Sigmoid colon (tissue), 7 donors: ENCODE measurements around the gene INPP5D. TPM values are rescaled to one million over a fixed set of nuclear protein-coding genes. Genes with fewer than 3 reads are reported as not detected.

Source experiments
- DNase-seq: peaks from one replicate; pipeline ENCODE4 v3.0.0-alpha.2; 2019
- H3K27ac ChIP-seq, 4 donors: fragments of 200-600 bp; sonication (generic); one replicate each; pipeline ENCODE4 v1.5.1; 2016 to 2019; ENCODE audit warnings: mild to moderate bottlenecking in 1 of 4
- H3K27me3 ChIP-seq, 3 donors: fragments of 200-600 bp; sonication (generic); one replicate each; pipeline ENCODE4 v1.5.1; 2019; ENCODE audit warnings: mild to moderate bottlenecking in 1 of 3
- H3K36me3 ChIP-seq, 4 donors: fragments of 200-600 bp; sonication (generic); one replicate each; pipeline ENCODE4 v1.5.1; 2016 to 2019
- H3K4me1 ChIP-seq, 4 donors: fragments of 200-600 bp; sonication (generic); one replicate each; pipeline ENCODE4 v1.5.1; 2017 to 2019
- H3K4me3 ChIP-seq, 4 donors: fragments of 200-600 bp; sonication (generic); one replicate each; pipeline ENCODE4 v1.5.1; 2017 to 2019; ENCODE audit warnings: mild to moderate bottlenecking in 2 of 4, moderate library complexity in 1 of 4
- H3K9me3 ChIP-seq, 4 donors: fragments of 200-600 bp in 3 of 4; sonication (generic) in 3 of 4; one replicate each; pipeline versions ENCODE4 v1.5.1 to v1.6.1; 2013 to 2019
- CTCF ChIP-seq, 4 experiments: fragments of 450-650 bp in 3 of 4; fragments of 200-600 bp in 1 of 4; IDR thresholded peaks; one replicate each; pipeline ENCODE4 v1.5.1; 2016 to 2019; ENCODE audit warnings: antibody characterized with exemption in 4 of 4, mild to moderate bottlenecking in 3 of 4, moderate library complexity in 2 of 4
- EP300 ChIP-seq, 4 donors: sonication (generic); formaldehyde crosslinking; IDR thresholded peaks; one replicate each; pipeline ENCODE4 v1.6.1; 2017; ENCODE audit warnings: antibody characterized with exemption in 4 of 4
- POLR2A ChIP-seq, 2 donors: fragments of 450-650 bp; IDR thresholded peaks; one replicate each; pipeline ENCODE4 v1.6.1; 2016; ENCODE audit warnings: antibody characterized with exemption in 2 of 2, mild to moderate bottlenecking in 2 of 2, moderate library complexity in 2 of 2
- POLR2AphosphoS5 ChIP-seq, 4 donors: sonication (generic); formaldehyde crosslinking; IDR thresholded peaks; one replicate each; pipeline ENCODE4 v1.6.1; 2017; ENCODE audit warnings: antibody characterized with exemption in 4 of 4
- WGBS, 2 donors: extraction: QIAGEN DNeasy Blood & Tissue Kit; methylation state at CpG; one replicate each; pipeline ENCODE4 v1.1.7; 2013; 5-methylcytosine and 5-hydroxymethylcytosine counted together
- intact Hi-C: fragments of 100-400 bp; cut with DNase I; formaldehyde crosslinking; loops from one replicate; pipeline ENCODE4 v1.15.1; 2023
- polyA plus RNA-seq, 3 donors: library from polyadenylated mRNA; stranded (reverse); fragments of 200-250 nt; gene quantifications; one replicate each; pipeline ENCODE4 v1.2.3, GENCODE V29; 2013
- total RNA-seq, 4 donors: library from RNA; depleted of rRNA; stranded (reverse); fragments of >200 nt; gene quantifications; one replicate each; pipeline ENCODE4 v1.1.0, GENCODE V29; 2016
- donor health status: healthy with polysubstance abuse.
- donor health status: Bipolar disorder and iron deficiency.
- donor health status: healthy.

INPP5D gene
- total and polyA plus RNA-seq, 7 donors, result 4.2 to 44.8 (median 8.7) TPM

GRCh38 chr2:233035426-233036161 is 24.5 kb upstream of the INPP5D start:
- intact Hi-C loops, result no loop called here
- no peak overlapping the region for H3K4me3 ChIP-seq
- DNase-seq, result peak; percentile 18
- H3K9me3 ChIP-seq, result no peaks in the 10 kb centered on the region
- H3K4me1 ChIP-seq, result no peaks in the 10 kb centered on the region
- no peaks in the 10 kb centered on the region for H3K36me3 ChIP-seq
- no peak overlapping the region for H3K27ac ChIP-seq
- no peak for TF ChIP-seq EP300 (IDR thresholded peaks at IDR 0.05)
- TF ChIP-seq POLR2AphosphoS5 (IDR thresholded peaks at IDR 0.05), result no peak
- no peak for TF ChIP-seq POLR2A (IDR thresholded peaks at IDR 0.05)
- TF ChIP-seq CTCF (IDR thresholded peaks at IDR 0.05), result no peak
- 91 to 97% methylated on average over 23 of the region's 23 CpGs for WGBS, 2 donors
- H3K27me3 ChIP-seq, result peaks cover 0 to 5% (median 0%) of the 10 kb centered on the region in 3 donors

GRCh38 chr2:233036162-233036838 is 23.8 kb upstream of the INPP5D start:
- no peak overlapping the region for H3K4me3 ChIP-seq
- no peak overlapping the region for H3K27ac ChIP-seq
- no peaks in the 10 kb centered on the region for H3K36me3 ChIP-seq
- intact Hi-C loops, result no loop called here
- TF ChIP-seq POLR2A (IDR thresholded peaks at IDR 0.05), result no peak
- peak; percentile 20 for DNase-seq
- H3K9me3 ChIP-seq, result no peaks in the 10 kb centered on the region
- H3K27me3 ChIP-seq, result peaks cover 0 to 5% (median 0%) of the 10 kb centered on the region in 3 donors
- no peaks in the 10 kb centered on the region for H3K4me1 ChIP-seq
- 92 to 93% methylated on average over 12 of the region's 12 CpGs for WGBS, 2 donors

GRCh38 chr2:233037078-233037477 is 23.1 kb upstream of the INPP5D start:
- DNase-seq, result no peak
- H3K27me3 ChIP-seq, result peaks cover 0 to 5% (median 0%) of the 10 kb centered on the region in 3 donors
- no peak overlapping the region for H3K27ac ChIP-seq
- no peaks in the 10 kb centered on the region for H3K4me1 ChIP-seq
- intact Hi-C loops, result no loop called here
- H3K4me3 ChIP-seq, result no peak overlapping the region
- H3K9me3 ChIP-seq, result no peaks in the 10 kb centered on the region
- TF ChIP-seq POLR2A (IDR thresholded peaks at IDR 0.05), result no peak
- TF ChIP-seq CTCF (IDR thresholded peaks at IDR 0.05), result no peak
- TF ChIP-seq POLR2AphosphoS5 (IDR thresholded peaks at IDR 0.05), result no peak
- TF ChIP-seq EP300 (IDR thresholded peaks at IDR 0.05), result no peak
- H3K36me3 ChIP-seq, result no peaks in the 10 kb centered on the region
- WGBS, 2 donors, result 74 to 84% methylated on average over 2 of the region's 2 CpGs

- H3K27me3 ChIP-seq, result peaks cover 0 to 5% (median 0%) of the 10 kb centered on the region in 3 donors
- intact Hi-C loops, result no loop called here
- no peaks in the 10 kb centered on the region for H3K4me1 ChIP-seq
- 77 to 82% methylated on average over 8 of the region's 8 CpGs for WGBS, 2 donors
- H3K9me3 ChIP-seq, result no peaks in the 10 kb centered on the region
- DNase-seq, result peak; percentile 9
- no peaks in the 10 kb centered on the region for H3K36me3 ChIP-seq
- no peak overlapping the region for H3K4me3 ChIP-seq
- no peak overlapping the region for H3K27ac ChIP-seq
- no peak for TF ChIP-seq CTCF (IDR thresholded peaks at IDR 0.05)
- no peak for TF ChIP-seq EP300 (IDR thresholded peaks at IDR 0.05)
- no peak for TF ChIP-seq POLR2AphosphoS5 (IDR thresholded peaks at IDR 0.05)
- TF ChIP-seq POLR2A (IDR thresholded peaks at IDR 0.05), result no peak
These were observed 20.8 kb upstream of the INPP5D start for GRCh38 chr2:233039212-233039845.
